ENCODE results near the gene MRTFA.

Gene MRTFA

GRCh38 chr22:40624770-40625169, 11.7 kb downstream of the MRTFA start:
- ChIA-PET CTCF (interaction anchor here (0.7 kb wide), 1 partner anchor 18 kb away, joined by 3 read pairs; no protein-coding TSS in a partner anchor), POLR2A (interaction anchor here (1.0 kb wide), 1 partner anchor 12 kb away, joined by 4 read pairs; the partner anchor contains the start of gene MRTFA)
- DNase-seq (ENCODE audit: extremely low spot score): no peak
- TF ChIP-seq ARNT (IDR thresholded peaks at IDR 0.05) (no peak), FOXM1 (IDR thresholded peaks at IDR 0.05; ENCODE audit: borderline replicate concordance) (no peak), ZNF384 (IDR thresholded peaks at IDR 0.05) (no peak), L3MBTL2 (conservative IDR thresholded peaks at IDR 0.05) (no peak), ELF4 (IDR thresholded peaks at IDR 0.05) (no peak), HDGF (IDR thresholded peaks at IDR 0.05; ENCODE audit: borderline replicate concordance) (no peak), BHLHE40 (IDR thresholded peaks at IDR 0.05; ENCODE audit: borderline replicate concordance) (no peak), CTBP1 (IDR thresholded peaks at IDR 0.05; ENCODE audit: borderline replicate concordance) (no peak), LEF1 (IDR thresholded peaks at IDR 0.05; ENCODE audit: borderline replicate concordance) (no peak), FOXA1 (IDR thresholded peaks at IDR 0.05) (no peak), FOXK2 (IDR thresholded peaks at IDR 0.05) (no peak), SUZ12 (IDR thresholded peaks at IDR 0.05) (no peak), NFRKB (IDR thresholded peaks at IDR 0.05) (no peak), PKNOX1 (IDR thresholded peaks at IDR 0.05) (no peak), TARDBP (IDR thresholded peaks at IDR 0.05) (no peak), SP1 (IDR thresholded peaks at IDR 0.05) (no peak)

GRCh38 chr22:40621309-40622151, 15.0 kb downstream of the MRTFA start:
- TF ChIP-seq FOXM1 (IDR thresholded peaks at IDR 0.05; ENCODE audit: borderline replicate concordance) (no peak), ARNT (IDR thresholded peaks at IDR 0.05) (no peak)
- no peak for DNase-seq (ENCODE audit: extremely low spot score)
- ChIA-PET CTCF (no interaction called here), POLR2A (no interaction called here)

DNA sequence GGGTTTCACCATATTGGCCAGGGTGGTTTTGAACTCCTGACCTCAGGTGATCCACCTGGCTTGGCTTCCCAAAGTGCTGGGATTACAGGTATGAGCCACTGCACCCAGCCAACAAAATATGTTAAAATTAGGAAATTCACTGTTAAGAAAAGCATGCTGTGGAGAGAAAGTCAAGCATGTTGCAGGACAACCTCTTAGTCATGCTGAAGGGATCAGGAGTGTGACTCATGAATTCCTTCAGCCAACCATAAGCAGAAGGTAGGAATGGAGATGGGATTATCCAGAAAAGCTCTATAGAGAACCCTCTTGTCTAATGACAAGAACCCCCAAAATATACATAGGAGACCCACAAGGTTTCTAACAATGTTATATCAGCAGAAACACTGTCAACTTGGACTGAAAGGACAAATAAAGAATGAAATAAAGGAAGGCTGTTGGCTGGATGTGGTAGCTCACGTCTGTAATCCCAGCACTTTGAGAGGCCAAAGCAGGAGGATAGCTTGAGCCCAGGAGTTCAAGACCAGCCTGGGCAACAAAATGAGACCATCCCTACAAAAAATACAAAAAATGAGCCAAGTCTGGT, 16.0 kb downstream of the MRTFA start:
- no peak for DNase-seq (ENCODE audit: extremely low spot score)
- TF ChIP-seq SP1 (IDR thresholded peaks at IDR 0.05) (no peak), FOXK2 (IDR thresholded peaks at IDR 0.05) (no peak), ZNF384 (IDR thresholded peaks at IDR 0.05) (no peak), HDGF (IDR thresholded peaks at IDR 0.05; ENCODE audit: borderline replicate concordance) (no peak), LEF1 (IDR thresholded peaks at IDR 0.05; ENCODE audit: borderline replicate concordance) (no peak), ARNT (IDR thresholded peaks at IDR 0.05) (no peak), FOXA1 (IDR thresholded peaks at IDR 0.05) (no peak), NFRKB (IDR thresholded peaks at IDR 0.05) (no peak), TARDBP (IDR thresholded peaks at IDR 0.05) (no peak), FOXM1 (IDR thresholded peaks at IDR 0.05; ENCODE audit: borderline replicate concordance) (no peak), ELF4 (IDR thresholded peaks at IDR 0.05) (no peak), SUZ12 (IDR thresholded peaks at IDR 0.05) (no peak)
- POLR2A ChIA-PET: no interaction called here
- CTCF ChIA-PET: no interaction called here

- DNase-seq (ENCODE audit: extremely low spot score): no peak
- ChIA-PET CTCF (no interaction called here), POLR2A (no interaction called here)
- no peak for TF ChIP-seq ARNT (IDR thresholded peaks at IDR 0.05)
Observed at GRCh38 chr22:40618400-40618799, 18.1 kb downstream of the MRTFA start.

- CTCF ChIA-PET: interaction anchor here (0.9 kb wide), 1 partner anchor 21 kb away, joined by 3 read pairs; no protein-coding TSS in a partner anchor
- TF ChIP-seq PKNOX1 (IDR thresholded peaks at IDR 0.05) (no peak), ZNF384 (IDR thresholded peaks at IDR 0.05) (no peak)
- DNase-seq (ENCODE audit: extremely low spot score): no peak
- POLR2A ChIA-PET: no interaction called here
Observed at GRCh38 chr22:40616578-40616977, 19.9 kb downstream of the MRTFA start.

DNA sequence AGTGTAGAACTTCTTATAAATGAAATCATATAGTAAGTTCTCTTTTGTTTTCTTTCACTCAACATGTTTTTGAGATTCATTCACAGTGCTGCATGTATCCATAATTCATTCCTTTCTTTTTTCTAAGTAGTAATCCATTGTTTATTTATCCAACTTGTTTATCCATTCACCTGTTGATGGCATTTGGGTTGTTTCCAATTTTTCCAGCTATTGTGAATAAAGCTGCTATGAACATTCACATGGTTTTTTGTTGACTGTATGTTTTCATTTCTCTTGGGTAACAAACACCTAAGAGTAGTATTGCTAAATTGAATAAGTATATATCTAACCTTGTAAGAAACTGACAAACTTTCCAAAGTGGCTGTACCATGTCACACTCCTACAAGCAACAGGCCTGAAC, 23.5 kb downstream of the MRTFA start:
- CTCF ChIA-PET: interaction anchor here (0.6 kb wide), 1 partner anchor 460 kb away, joined by 4 read pairs; no protein-coding TSS in a partner anchor

More for the DNA sequence above, 23.5 kb downstream of the MRTFA start:
- TF ChIP-seq BHLHE40 (IDR thresholded peaks at IDR 0.05; ENCODE audit: borderline replicate concordance): no peak
- no peak for TF ChIP-seq L3MBTL2 (conservative IDR thresholded peaks at IDR 0.05)
- no peak for TF ChIP-seq HDGF (IDR thresholded peaks at IDR 0.05; ENCODE audit: borderline replicate concordance)
- no peak for TF ChIP-seq SP1 (IDR thresholded peaks at IDR 0.05)
- no peak for TF ChIP-seq ARNT (IDR thresholded peaks at IDR 0.05)
- TF ChIP-seq PKNOX1 (IDR thresholded peaks at IDR 0.05): no peak
- no peak for TF ChIP-seq FOXK2 (IDR thresholded peaks at IDR 0.05)
- no peak for TF ChIP-seq FOXM1 (IDR thresholded peaks at IDR 0.05; ENCODE audit: borderline replicate concordance)
- no peak for TF ChIP-seq LEF1 (IDR thresholded peaks at IDR 0.05; ENCODE audit: borderline replicate concordance)
- no peak for TF ChIP-seq NFRKB (IDR thresholded peaks at IDR 0.05)
- TF ChIP-seq ELF4 (IDR thresholded peaks at IDR 0.05): no peak
- TF ChIP-seq SUZ12 (IDR thresholded peaks at IDR 0.05): no peak
- no peak for TF ChIP-seq FOXA1 (IDR thresholded peaks at IDR 0.05)
- TF ChIP-seq TARDBP (IDR thresholded peaks at IDR 0.05): no peak
- TF ChIP-seq ZNF384 (IDR thresholded peaks at IDR 0.05): no peak
- TF ChIP-seq CTBP1 (IDR thresholded peaks at IDR 0.05; ENCODE audit: borderline replicate concordance): no peak
- POLR2A ChIA-PET: interaction anchor here (1.4 kb wide), 1 partner anchor 39 kb away, joined by 3 read pairs; no protein-coding TSS in a partner anchor
- no peak for DNase-seq (ENCODE audit: extremely low spot score)
